Rectal smooth muscle tissue (tissue), 1 donor: Measurements from ENCODE around the gene MYBPHL.

ENCODE experiments used
- H3K27ac ChIP-seq: one replicate; pipeline ENCODE4 v1.7.0; 2013; ENCODE audit warnings: low read depth, low read length, inconsistent platforms
- H3K27me3 ChIP-seq: one replicate; pipeline ENCODE4 v1.7.0; 2013; ENCODE audit warnings: low read length; ENCODE audit not compliant: control insufficient read depth, insufficient read depth
- H3K36me3 ChIP-seq: one replicate; pipeline ENCODE4 v1.7.0; 2013; ENCODE audit warnings: low read length; ENCODE audit not compliant: control insufficient read depth, insufficient read depth
- H3K4me1 ChIP-seq: one replicate; pipeline ENCODE4 v1.7.0; 2013; ENCODE audit warnings: low read length; ENCODE audit not compliant: control insufficient read depth, insufficient read depth
- H3K4me3 ChIP-seq: one replicate; pipeline ENCODE4 v1.7.0; 2013; ENCODE audit warnings: low read length
- H3K9ac ChIP-seq: one replicate; pipeline ENCODE4 v1.7.0; 2013; ENCODE audit warnings: low read length

Gene MYBPHL

DNA sequence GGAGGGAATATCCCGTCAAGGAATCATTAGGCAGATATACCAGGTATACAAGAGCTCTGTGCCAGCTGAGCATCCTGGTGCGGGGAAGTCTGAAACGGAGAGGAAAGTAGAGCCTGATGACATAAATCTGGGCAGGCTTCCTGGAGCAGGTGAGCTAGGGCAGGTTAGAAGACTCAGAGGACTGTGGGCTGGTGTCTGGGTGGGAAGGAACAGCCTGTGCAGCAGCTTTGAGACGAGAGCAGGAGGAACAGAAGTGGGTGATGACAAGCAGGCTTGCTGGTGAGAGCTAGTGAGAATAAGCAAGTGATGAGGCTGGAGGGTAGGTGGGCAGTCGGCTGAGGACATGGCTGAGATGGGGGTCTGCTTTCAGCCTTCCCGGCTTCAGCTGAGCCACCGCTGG is 50.7 kb downstream of the MYBPHL start:
- no peaks in the 10 kb centered on the region for H3K36me3 ChIP-seq
- H3K4me1 ChIP-seq, result peaks cover 18% of the 10 kb centered on the region
- no peaks in the 10 kb centered on the region for H3K27me3 ChIP-seq
- H3K9ac ChIP-seq, result no peak overlapping the region
- H3K4me3 ChIP-seq, result no peak overlapping the region
- H3K27ac ChIP-seq, result no peak overlapping the region

DNA sequence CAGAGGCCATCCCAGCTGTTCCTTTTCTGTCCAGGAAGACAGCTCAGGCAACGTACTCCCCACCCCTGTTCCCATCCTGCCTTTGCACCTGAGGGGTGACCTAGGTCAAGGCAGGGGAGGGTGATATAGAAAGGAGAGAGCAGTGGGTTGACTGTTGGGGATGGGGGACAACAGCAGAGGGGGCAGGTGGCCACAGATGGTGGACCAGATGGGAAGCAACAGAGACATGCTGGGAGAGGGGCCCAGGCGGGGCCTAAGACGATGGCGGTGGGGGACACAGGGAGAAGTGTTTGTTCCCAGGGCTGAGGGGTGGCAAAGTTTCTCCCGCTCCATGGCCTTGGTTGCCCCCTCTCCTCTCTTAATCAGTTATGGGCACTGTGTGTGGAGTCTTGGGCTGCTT is 51.1 kb downstream of the MYBPHL start:
- H3K9ac ChIP-seq, result no peak overlapping the region
- H3K27ac ChIP-seq, result no peak overlapping the region
- no peak overlapping the region for H3K4me3 ChIP-seq
- H3K27me3 ChIP-seq, result no peaks in the 10 kb centered on the region
- peaks cover 18% of the 10 kb centered on the region for H3K4me1 ChIP-seq
- no peaks in the 10 kb centered on the region for H3K36me3 ChIP-seq

DNA sequence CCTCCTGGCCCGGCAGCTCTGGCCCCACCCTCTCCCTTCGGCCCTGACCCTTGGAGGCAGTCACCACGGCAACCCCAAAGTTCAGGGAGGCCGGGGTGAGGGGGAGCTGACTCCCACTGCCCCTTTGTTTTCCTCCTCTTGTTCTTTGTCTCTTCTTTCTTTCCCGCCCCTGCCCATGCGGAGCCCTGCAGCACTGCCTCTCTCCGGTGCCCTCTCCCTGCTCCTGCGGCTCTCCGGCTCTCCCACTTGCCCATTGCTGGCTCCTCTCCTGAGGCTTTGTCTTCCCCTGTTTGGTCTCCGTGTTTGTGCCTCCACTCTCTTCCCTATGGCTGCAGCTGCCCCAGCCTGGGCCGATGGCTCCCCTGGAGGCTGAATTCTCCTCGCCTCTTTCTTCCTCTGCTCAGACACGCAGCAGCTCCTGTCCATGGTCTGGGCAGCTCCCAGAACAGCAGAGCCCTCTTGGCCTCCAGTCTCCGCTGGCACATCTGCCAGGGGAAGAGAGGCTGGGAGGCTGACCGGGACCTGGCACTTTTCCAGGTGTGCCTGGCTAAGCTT is 51.6 kb downstream of the MYBPHL start:
- H3K27me3 ChIP-seq, result no peaks in the 10 kb centered on the region
- H3K9ac ChIP-seq, result no peak overlapping the region
- no peak overlapping the region for H3K4me3 ChIP-seq
- H3K27ac ChIP-seq, result no peak overlapping the region
- peaks cover 18% of the 10 kb centered on the region for H3K4me1 ChIP-seq
- no peaks in the 10 kb centered on the region for H3K36me3 ChIP-seq

DNA sequence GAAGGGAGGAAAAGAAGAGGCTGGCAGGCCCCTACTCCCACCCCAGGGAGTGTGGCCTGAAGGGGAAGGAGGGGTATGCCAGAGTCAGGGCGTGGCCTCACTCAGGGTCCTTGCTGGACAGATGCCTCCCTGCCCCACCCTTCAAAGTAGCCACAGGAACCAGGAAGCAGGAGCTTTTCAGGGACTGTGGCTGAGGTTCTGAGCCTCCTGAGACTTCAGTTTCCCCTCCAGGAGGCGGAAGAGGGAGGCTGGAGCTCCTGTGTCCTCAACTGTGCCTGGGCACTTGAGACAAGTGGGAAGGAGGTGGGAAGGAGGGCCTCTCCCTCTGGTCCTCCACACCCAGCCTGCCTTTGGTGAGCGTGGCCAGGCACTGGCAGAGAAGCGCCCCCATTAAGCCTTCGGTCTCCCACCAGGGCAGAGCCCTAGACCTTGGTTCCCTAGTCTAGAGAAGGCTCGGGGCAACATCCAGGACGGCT is 52.2 kb downstream of the MYBPHL start:
- Histone ChIP-seq H3K27me3 (no peaks in the 10 kb centered on the region), H3K4me1 (peaks cover 18% of the 10 kb centered on the region), H3K4me3 (peak overlapping the region; percentile 37), H3K36me3 (no peaks in the 10 kb centered on the region), H3K9ac (no peak overlapping the region), H3K27ac (peak overlapping the region; percentile 85)

DNA sequence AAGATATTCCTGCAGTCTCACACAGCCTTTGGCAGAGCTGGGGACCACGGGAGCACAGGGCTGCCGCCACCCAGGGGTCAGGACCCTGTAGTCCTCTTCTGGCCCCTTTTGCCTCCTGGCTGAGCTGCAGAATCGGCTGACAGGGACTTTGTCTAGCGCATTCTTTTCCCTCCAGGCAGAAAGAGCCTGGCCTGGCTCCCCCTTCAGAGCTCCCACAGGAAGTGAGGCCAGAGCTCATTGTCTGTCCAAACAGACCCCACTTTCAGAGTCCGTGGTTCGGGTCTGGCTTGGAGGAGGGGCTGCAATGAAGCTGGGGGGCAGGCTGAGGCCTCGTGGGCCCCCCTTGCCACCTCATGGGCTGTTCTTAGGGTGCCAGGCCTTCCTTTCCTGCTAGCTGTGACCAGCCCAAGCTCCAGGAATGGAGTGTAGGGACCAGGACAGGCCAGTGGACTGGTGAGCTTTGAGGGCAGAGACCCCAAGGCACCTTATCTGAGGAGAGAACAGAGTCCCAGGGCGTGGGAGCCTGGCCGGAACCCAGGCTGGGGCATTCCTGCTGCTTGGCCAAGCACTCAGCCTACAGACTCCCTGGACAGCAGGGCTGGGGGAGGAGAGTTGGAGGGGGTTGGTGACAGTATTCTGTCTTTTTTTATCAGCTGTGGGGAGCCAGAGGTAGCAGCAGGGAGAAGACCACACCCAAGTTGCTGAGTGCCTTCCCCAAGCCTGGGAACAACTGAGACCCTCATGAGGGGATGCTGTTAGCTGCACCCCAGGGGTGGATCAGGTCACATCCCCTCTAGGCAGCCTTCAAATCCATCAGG is 52.8 kb downstream of the MYBPHL start:
- no peak overlapping the region for H3K9ac ChIP-seq
- peak overlapping the region; percentile 85 for H3K27ac ChIP-seq
- H3K36me3 ChIP-seq, result no peaks in the 10 kb centered on the region
- peak overlapping the region; percentile 37 for H3K4me3 ChIP-seq
- no peaks in the 10 kb centered on the region for H3K27me3 ChIP-seq
- H3K4me1 ChIP-seq, result peaks cover 20% of the 10 kb centered on the region

DNA sequence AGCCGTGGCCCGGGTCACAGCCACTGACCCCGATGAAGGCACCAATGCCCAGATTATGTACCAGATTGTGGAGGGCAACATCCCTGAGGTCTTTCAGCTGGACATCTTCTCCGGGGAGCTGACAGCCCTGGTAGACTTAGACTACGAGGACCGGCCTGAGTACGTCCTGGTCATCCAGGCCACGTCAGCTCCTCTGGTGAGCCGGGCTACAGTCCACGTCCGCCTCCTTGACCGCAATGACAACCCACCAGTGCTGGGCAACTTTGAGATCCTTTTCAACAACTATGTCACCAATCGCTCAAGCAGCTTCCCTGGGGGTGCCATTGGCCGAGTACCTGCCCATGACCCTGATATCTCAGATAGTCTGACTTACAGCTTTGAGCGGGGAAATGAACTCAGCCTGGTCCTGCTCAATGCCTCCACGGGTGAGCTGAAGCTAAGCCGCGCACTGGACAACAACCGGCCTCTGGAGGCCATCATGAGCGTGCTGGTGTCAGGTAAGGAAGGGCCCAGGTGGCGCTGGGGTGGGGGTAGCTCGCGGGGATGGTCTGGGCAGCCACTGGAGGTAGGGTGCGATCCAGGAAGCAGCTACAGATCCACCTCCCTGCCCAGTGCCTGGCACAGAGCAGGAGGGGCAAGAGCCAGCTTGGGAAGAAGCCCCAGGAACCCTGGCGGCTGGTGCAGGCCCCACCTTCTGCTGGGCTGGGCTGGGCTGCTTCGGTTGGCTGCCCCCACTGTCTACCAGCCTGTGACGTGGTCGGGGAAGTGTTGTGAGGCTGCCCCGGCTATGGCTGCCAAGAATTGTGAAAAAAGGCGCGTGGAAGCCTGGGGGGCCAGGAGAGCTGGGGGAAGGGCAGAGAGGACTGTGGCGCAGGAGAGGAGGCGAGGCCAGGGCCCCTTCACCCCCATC is 53.7 kb downstream of the MYBPHL start:
- Histone ChIP-seq H3K36me3 (no peaks in the 10 kb centered on the region), H3K27ac (peak overlapping the region; percentile 85), H3K9ac (no peak overlapping the region), H3K4me1 (peaks cover 23% of the 10 kb centered on the region), H3K27me3 (no peaks in the 10 kb centered on the region), H3K4me3 (peak overlapping the region; percentile 35)

DNA sequence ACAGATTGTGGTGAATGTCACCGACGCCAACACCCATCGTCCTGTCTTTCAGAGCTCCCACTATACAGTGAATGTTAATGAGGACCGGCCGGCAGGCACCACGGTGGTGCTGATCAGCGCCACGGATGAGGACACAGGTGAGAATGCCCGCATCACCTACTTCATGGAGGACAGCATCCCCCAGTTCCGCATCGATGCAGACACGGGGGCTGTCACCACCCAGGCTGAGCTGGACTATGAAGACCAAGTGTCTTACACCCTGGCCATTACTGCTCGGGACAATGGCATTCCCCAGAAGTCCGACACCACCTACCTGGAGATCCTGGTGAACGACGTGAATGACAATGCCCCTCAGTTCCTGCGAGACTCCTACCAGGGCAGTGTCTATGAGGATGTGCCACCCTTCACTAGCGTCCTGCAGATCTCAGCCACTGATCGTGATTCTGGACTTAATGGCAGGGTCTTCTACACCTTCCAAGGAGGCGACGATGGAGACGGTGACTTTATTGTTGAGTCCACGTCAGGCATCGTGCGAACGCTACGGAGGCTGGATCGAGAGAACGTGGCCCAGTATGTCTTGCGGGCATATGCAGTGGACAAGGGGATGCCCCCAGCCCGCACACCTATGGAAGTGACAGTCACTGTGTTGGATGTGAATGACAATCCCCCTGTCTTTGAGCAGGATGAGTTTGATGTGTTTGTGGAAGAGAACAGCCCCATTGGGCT is 54.5 kb downstream of the MYBPHL start:
- peaks cover 23% of the 10 kb centered on the region for H3K4me1 ChIP-seq
- peak overlapping the region; percentile 85 for H3K27ac ChIP-seq
- no peak overlapping the region for H3K9ac ChIP-seq
- no peaks in the 10 kb centered on the region for H3K27me3 ChIP-seq
- H3K36me3 ChIP-seq, result no peaks in the 10 kb centered on the region
- no peak overlapping the region for H3K4me3 ChIP-seq

DNA sequence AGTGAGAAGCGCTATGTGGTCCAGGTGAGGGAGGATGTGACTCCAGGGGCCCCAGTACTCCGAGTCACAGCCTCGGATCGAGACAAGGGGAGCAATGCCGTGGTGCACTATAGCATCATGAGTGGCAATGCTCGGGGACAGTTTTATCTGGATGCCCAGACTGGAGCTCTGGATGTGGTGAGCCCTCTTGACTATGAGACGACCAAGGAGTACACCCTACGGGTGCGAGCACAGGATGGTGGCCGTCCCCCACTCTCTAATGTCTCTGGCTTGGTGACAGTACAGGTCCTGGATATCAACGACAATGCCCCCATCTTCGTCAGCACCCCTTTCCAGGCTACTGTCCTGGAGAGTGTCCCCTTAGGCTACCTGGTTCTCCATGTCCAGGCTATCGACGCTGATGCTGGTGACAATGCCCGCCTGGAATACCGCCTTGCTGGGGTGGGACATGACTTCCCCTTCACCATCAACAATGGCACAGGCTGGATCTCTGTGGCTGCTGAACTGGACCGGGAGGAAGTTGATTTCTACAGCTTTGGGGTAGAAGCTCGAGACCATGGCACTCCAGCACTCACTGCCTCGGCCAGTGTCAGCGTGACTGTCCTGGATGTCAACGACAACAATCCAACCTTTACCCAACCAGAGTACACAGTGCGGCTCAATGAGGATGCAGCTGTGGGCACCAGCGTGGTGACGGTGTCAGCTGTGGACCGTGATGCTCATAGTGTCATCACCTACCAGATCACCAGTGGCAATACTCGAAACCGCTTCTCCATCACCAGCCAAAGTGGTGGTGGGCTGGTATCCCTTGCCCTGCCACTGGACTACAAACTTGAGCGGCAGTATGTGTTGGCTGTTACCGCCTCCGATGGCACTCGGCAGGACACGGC is 55.3 kb downstream of the MYBPHL start:
- Histone ChIP-seq H3K9ac (no peak overlapping the region), H3K36me3 (no peaks in the 10 kb centered on the region), H3K27ac (no peak overlapping the region), H3K4me3 (no peak overlapping the region), H3K27me3 (no peaks in the 10 kb centered on the region), H3K4me1 (peaks cover 23% of the 10 kb centered on the region)

DNA sequence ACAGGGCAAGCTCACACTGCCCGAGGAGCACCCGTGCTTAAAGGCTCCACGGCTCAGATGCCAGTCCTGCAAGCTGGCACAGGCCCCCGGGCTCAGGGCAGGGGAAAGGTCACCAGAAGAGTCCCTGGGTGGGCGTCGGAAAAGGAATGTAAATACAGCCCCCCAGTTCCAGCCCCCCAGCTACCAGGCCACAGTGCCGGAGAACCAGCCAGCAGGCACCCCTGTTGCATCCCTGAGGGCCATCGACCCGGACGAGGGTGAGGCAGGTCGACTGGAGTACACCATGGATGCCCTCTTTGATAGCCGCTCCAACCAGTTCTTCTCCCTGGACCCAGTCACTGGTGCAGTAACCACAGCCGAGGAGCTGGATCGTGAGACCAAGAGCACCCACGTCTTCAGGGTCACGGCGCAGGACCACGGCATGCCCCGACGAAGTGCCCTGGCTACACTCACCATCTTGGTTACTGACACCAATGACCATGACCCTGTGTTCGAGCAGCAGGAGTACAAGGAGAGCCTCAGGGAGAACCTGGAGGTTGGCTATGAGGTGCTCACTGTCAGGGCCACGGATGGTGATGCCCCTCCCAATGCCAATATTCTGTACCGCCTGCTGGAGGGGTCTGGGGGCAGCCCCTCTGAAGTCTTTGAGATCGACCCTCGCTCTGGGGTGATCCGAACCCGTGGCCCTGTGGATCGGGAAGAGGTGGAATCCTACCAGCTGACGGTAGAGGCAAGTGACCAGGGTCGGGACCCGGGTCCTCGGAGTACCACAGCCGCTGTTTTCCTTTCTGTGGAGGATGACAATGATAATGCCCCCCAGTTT is 56.1 kb downstream of the MYBPHL start:
- Histone ChIP-seq H3K27me3 (no peaks in the 10 kb centered on the region), H3K27ac (no peak overlapping the region), H3K9ac (no peak overlapping the region), H3K36me3 (no peaks in the 10 kb centered on the region), H3K4me3 (peak overlapping the region; percentile 56), H3K4me1 (peaks cover 23% of the 10 kb centered on the region)

DNA sequence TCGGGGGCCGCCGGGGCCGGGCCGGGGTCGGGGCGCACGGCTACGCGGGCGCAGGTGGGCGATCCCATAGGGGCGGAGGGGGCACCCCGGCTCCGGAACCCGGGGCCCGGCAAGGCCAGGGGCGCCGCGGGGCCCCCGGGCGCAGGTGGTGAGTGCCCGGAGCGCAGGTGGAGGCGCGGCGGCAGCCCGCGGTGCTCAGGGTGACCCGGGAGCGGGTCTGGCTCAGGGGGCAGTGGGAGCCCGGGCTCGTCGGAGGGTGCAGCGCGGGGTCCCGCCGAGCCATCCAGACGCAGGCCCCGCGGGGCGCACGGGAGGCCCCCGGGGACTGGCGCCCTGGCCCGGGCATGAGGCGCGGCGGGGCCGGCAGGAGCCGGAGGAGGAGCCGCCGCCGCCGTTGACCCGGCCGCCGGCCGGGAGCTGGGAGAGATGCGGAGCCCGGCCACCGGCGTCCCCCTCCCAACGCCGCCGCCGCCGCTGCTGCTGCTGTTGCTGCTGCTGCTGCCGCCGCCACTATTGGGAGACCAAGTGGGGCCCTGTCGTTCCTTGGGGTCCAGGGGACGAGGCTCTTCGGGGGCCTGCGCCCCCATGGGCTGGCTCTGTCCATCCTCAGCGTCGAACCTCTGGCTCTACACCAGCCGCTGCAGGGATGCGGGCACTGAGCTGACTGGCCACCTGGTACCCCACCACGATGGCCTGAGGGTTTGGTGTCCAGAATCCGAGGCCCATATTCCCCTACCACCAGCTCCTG is 57.0 kb downstream of the MYBPHL start:
- no peaks in the 10 kb centered on the region for H3K27me3 ChIP-seq
- H3K9ac ChIP-seq, result no peak overlapping the region
- no peaks in the 10 kb centered on the region for H3K36me3 ChIP-seq
- no peak overlapping the region for H3K27ac ChIP-seq
- peak overlapping the region; percentile 56 for H3K4me3 ChIP-seq
- H3K4me1 ChIP-seq, result peaks cover 22% of the 10 kb centered on the region
